Right atrium auricular region (tissue), 2 donors: Measurements from ENCODE around the gene GPR25. TPM values are rescaled to one million over a fixed set of nuclear protein-coding genes. Genes with fewer than 3 reads are reported as not detected.
A peak's percentile ranks its signal among the peaks of the same experiment; 100 is the strongest.

Experiments used
- DNase-seq: peaks from one replicate; pipeline ENCODE4 v3.0.0-alpha.2; 2019; ENCODE audit warnings: low spot score
- H3K27ac ChIP-seq, 2 donors: fragments of 200-600 bp; sonication (generic); 1 replicate in 1 of 2; 2 replicates in 1 of 2; pipeline ENCODE4 v1.5.1; 2016 to 2019
- H3K27me3 ChIP-seq, 2 donors: fragments of 200-600 bp; sonication (generic); one replicate each; pipeline versions ENCODE4 v1.5.1 to v1.6.0; 2017 to 2019
- H3K36me3 ChIP-seq: fragments of 200-600 bp; sonication (generic); one replicate; pipeline ENCODE4 v1.5.1; 2016
- H3K4me1 ChIP-seq, 2 donors: fragments of 200-600 bp; sonication (generic); one replicate each; pipeline versions ENCODE4 v1.5.1 to v1.6.0; 2017 to 2019
- H3K4me3 ChIP-seq, 2 donors: fragments of 200-600 bp; sonication (generic); 1 replicate in 1 of 2; 2 replicates in 1 of 2; pipeline ENCODE4 v1.5.1; 2017 to 2019; ENCODE audit warnings: mild to moderate bottlenecking in 1 of 2, moderate library complexity in 1 of 2
- H3K9me3 ChIP-seq, 2 donors: fragments of 200-600 bp; sonication (generic); one replicate each; pipeline ENCODE4 v1.5.1; 2019
- CTCF ChIP-seq, 2 donors: fragments of 200-600 bp; sonication (generic); IDR thresholded peaks; one replicate each; pipeline ENCODE4 v1.5.1; 2019; ENCODE audit warnings: antibody characterized with exemption in 2 of 2
- total RNA-seq, 2 donors: library from RNA; depleted of rRNA; stranded (reverse); fragments of >200 nt; gene quantifications; one replicate each; pipeline ENCODE4 v1.1.0, GENCODE V29; 2016

GPR25 gene
- total RNA-seq, result not detected

GRCh38 chr1:200872446-200873115 is at the start of gene GPR25:
GPR25 (plus strand) TSS chr1:200872981; CDS start chr1:200873038, 57 bp downstream.
- TF ChIP-seq CTCF (IDR thresholded peaks at IDR 0.05), result no peak
- Histone ChIP-seq H3K4me3 (peak within 1 kb of the TSS in 1 of 2 donors; percentile 42), H3K4me1 (peaks cover 0 to 13% of the 10 kb centered on the region in 2 donors), H3K36me3 (no peaks in the 10 kb centered on the region), H3K9me3 (no peaks in the 10 kb centered on the region), H3K27me3 (peaks cover 12 to 24% of the 10 kb centered on the region in 2 donors), H3K27ac (no peak within 1 kb of the TSS)
- no peak for DNase-seq

GRCh38 chr1:200831091-200831490 is 41.7 kb upstream of the GPR25 start:
- TF ChIP-seq CTCF (IDR thresholded peaks at IDR 0.05), result no peak
- Histone ChIP-seq H3K4me1 (no peaks in the 10 kb centered on the region), H3K9me3 (no peaks in the 10 kb centered on the region), H3K36me3 (peaks cover 4% of the 10 kb centered on the region), H3K27ac (no peak overlapping the region), H3K27me3 (no peaks in the 10 kb centered on the region), H3K4me3 (no peak overlapping the region)
- DNase-seq, result no peak

- Histone ChIP-seq H3K27ac (no peak overlapping the region), H3K9me3 (peaks cover 0 to 7% of the 10 kb centered on the region in 2 donors), H3K36me3 (peaks cover 4% of the 10 kb centered on the region), H3K27me3 (no peaks in the 10 kb centered on the region), H3K4me3 (no peak overlapping the region), H3K4me1 (no peaks in the 10 kb centered on the region)
- no peak for DNase-seq
- TF ChIP-seq CTCF (IDR thresholded peaks at IDR 0.05), result no peak
Measured at GRCh38 chr1:200834383-200834782, 38.4 kb upstream of the GPR25 start.

GRCh38 chr1:200836213-200836612 is 36.6 kb upstream of the GPR25 start:
- TF ChIP-seq CTCF (IDR thresholded peaks at IDR 0.05), result no peak
- Histone ChIP-seq H3K36me3 (peaks cover 4% of the 10 kb centered on the region), H3K4me3 (no peak overlapping the region), H3K27ac (no peak overlapping the region), H3K27me3 (no peaks in the 10 kb centered on the region), H3K9me3 (peaks cover 0 to 7% of the 10 kb centered on the region in 2 donors), H3K4me1 (no peaks in the 10 kb centered on the region)
- no peak for DNase-seq

- peaks cover 9% of the 10 kb centered on the region for H3K36me3 ChIP-seq
- no peaks in the 10 kb centered on the region for H3K27me3 ChIP-seq
- H3K4me1 ChIP-seq, result no peaks in the 10 kb centered on the region
- H3K4me3 ChIP-seq, result no peak overlapping the region
- H3K27ac ChIP-seq, result no peak overlapping the region
- peaks cover 0 to 7% of the 10 kb centered on the region in 2 donors for H3K9me3 ChIP-seq
- peak in 1 of 2 donors; percentile 66 for TF ChIP-seq CTCF (IDR thresholded peaks at IDR 0.05)
- DNase-seq, result no peak
Measured at GRCh38 chr1:200837931-200838571, 34.7 kb upstream of the GPR25 start.
